Large intestine (tissue), 3 donors: ENCODE data around the gene NLGN2. TPM values are rescaled to one million over a fixed set of nuclear protein-coding genes. Genes with fewer than 3 reads are reported as not detected.

ENCODE experiments used
- DNase-seq, 2 donors: peaks; one replicate each; pipeline versions ENCODE4 v3.0.0 to v3.0.0-alpha.2; 2013
- H3K27ac ChIP-seq: one replicate; pipeline ENCODE4 v1.5.1; 2013; ENCODE audit warnings: low read length
- H3K27me3 ChIP-seq: 2 replicates; pipeline ENCODE4 v1.6.1; 2013; ENCODE audit warnings: low read length; ENCODE audit not compliant: control insufficient read depth, insufficient read depth
- H3K36me3 ChIP-seq: 2 replicates; pipeline ENCODE4 v1.6.1; 2013; ENCODE audit warnings: low read length; ENCODE audit not compliant: control insufficient read depth, insufficient read depth
- H3K4me1 ChIP-seq: one replicate; pipeline ENCODE4 v1.6.1; 2013; ENCODE audit warnings: low read length; ENCODE audit not compliant: control insufficient read depth, insufficient read depth
- H3K4me3 ChIP-seq: one replicate; pipeline ENCODE4 v1.5.1; 2013; ENCODE audit warnings: low read length
- H3K9me3 ChIP-seq: one replicate; pipeline ENCODE4 v1.6.1; 2013; ENCODE audit warnings: mild to moderate bottlenecking, low read depth, low read length, moderate library complexity; ENCODE audit not compliant: control insufficient read depth
- WGBS: methylation state at CpG from one replicate; pipeline ENCODE4 v1.1.5; 2013; ENCODE audit warnings: low lambda C conversion rate; ENCODE audit not compliant: insufficient coverage; 5-methylcytosine and 5-hydroxymethylcytosine counted together
- polyA plus RNA-seq: library from polyadenylated mRNA; unstranded; fragments of 120-200 nt; gene quantifications from one replicate; pipeline ENCODE4 v1.2.1, GENCODE V29; 2013

NLGN2 gene
- polyA plus RNA-seq, 1 donor = 12.9 TPM

DNA sequence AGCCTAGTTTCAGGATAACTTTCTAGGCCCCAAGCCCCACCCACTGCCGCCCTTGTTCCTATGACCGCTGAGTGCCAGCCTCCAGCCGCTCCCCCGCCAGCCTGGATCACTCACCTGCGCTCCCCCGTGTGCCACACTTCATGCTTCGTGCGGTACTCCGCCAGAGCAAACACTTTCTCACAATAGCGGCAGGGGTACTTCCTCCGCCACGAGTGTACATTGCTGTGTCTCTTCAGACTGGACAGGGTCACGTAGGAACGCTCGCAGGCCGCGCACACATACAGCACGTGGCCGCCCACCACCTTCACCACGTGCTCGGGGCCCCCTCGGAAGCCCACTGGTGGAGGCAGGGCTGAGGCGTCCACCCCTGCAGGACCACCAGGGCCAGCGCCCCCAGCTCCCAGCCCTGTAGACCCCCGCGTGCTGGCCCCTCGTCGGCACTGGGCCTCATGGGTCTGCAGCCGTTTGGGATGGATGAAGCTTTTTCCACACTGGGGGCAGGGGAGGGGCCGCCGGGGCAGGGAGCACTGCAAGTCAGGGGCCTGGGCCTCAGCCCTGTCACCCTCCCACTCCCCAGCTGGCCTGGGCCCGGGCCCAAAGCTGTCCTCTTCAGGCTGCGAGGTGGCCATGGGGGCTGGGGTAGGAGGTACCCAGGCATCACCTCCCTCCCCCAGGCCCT is 58.1 kb downstream of the NLGN2 start:
- peaks cover 70% of the 10 kb centered on the region for H3K36me3 ChIP-seq

DNA sequence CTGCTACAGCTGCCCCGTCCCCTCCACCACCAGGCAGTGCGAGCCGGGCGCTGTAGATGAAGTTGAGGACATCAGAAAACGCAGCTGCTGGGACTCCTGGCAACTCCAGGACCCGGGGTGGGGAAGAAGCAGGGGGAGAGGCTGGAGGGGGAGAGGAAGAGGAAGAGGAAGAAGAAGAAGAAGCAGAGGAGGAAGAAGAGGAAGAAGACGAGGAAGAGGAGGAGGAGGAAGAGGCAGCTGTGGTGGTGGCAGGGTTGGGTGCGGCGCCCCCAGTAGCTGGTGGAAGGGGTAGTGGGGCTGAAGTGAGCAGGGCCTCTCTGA is 58.6 kb downstream of the NLGN2 start:
- no peak overlapping the region for H3K4me3 ChIP-seq
- no peaks in the 10 kb centered on the region for H3K4me1 ChIP-seq
- H3K27me3 ChIP-seq = no peaks in the 10 kb centered on the region
- H3K27ac ChIP-seq = no peak overlapping the region
- peaks cover 65% of the 10 kb centered on the region for H3K36me3 ChIP-seq
- 100% methylated on average over 1 of the region's 9 CpGs for WGBS
- DNase-seq = no peak
- no peaks in the 10 kb centered on the region for H3K9me3 ChIP-seq

More for the DNA sequence above, 58.1 kb downstream of the NLGN2 start:
- Histone ChIP-seq H3K27ac (no peak overlapping the region), H3K27me3 (no peaks in the 10 kb centered on the region), H3K4me1 (no peaks in the 10 kb centered on the region), H3K4me3 (no peak overlapping the region), H3K9me3 (no peaks in the 10 kb centered on the region)
- no CpG with 5 or more reads among the region's 33 CpGs for WGBS
- DNase-seq = no peak

DNA sequence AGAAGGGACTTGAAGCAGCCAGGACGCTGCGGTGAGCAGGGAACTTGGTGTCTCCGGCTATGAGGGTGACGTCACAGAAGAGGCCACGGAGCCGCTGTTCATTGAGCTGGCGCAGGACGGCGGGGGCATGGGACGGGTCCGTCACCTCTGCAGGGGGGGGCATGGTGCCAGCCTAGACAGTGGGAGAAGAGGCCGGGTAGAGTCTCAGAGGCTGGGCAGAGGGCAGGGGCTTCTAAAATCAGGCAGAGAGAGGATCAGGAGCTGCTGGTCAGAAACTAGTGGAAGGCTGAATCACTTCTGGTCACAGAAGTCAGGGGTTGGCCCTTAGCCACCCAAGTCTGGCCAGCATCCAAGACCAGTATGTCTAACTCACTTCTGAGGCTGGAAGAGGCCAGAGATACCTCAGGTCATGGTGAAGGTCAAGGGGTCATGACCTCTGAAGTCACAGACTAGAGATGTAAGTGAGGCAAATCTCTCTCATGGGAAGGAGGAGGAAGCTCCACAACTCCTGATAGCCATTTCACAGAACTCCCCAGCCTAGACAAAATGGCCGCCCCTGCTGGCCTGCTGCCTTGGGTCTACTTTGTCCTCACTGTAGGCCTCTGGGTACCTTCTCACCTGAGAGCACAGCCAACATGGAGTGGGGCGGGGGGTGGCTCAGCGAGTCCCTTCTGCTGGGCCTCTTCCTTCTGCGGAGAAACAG is 59.1 kb downstream of the NLGN2 start:
- Histone ChIP-seq H3K4me3 (no peak overlapping the region), H3K9me3 (no peaks in the 10 kb centered on the region), H3K27me3 (no peaks in the 10 kb centered on the region), H3K27ac (no peak overlapping the region), H3K36me3 (peaks cover 61% of the 10 kb centered on the region), H3K4me1 (no peaks in the 10 kb centered on the region)
- no CpG with 5 or more reads among the region's 16 CpGs for WGBS
- no peak for DNase-seq

DNA sequence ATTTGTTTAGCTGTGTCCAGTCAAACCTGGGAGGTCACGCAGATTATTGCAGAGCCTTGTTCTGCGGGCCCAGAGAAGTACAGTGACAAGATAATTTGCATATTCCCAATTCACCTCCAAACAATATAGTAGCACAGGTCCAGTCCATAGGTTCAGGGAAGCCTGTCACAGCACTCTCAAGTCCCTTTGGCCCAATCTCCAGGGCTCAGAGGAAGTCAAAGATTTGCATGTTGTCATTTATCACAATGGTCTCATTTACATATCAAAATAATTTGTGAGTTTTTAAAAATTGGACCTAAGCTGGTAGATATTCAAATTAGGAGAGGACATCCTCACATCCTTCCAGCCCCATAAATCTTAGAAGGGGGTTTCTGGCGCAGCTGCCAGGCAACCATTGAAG is 59.9 kb downstream of the NLGN2 start:
- Histone ChIP-seq H3K4me3 (no peak overlapping the region), H3K9me3 (no peaks in the 10 kb centered on the region), H3K36me3 (peaks cover 54% of the 10 kb centered on the region), H3K27me3 (no peaks in the 10 kb centered on the region), H3K27ac (no peak overlapping the region), H3K4me1 (no peaks in the 10 kb centered on the region)
- no peak for DNase-seq
- WGBS = no CpG with 5 or more reads among the region's 3 CpGs

DNA sequence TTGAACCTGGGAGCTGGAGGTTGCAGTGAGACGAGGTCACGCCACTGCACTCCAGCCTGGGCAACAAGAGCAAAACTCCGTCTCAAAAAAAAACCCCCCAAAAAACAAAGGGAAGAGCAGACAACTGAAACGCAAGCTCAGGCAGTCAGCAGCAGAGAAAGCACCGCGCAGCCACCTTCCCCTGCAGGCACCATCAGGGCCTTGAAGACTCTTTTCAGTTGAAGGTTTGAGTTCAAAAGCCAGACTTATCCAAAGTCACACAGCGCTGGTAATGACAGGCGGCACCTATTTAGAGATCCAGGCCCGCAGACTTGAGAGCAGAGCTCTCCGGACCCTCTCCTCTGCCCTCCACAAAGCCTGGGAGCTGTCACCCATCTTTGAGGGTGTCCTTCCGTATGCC is 60.6 kb downstream of the NLGN2 start:
- DNase-seq = no peak
- Histone ChIP-seq H3K27ac (no peak overlapping the region), H3K4me1 (no peaks in the 10 kb centered on the region), H3K36me3 (peaks cover 46% of the 10 kb centered on the region), H3K4me3 (no peak overlapping the region), H3K27me3 (no peaks in the 10 kb centered on the region), H3K9me3 (no peaks in the 10 kb centered on the region)
- no CpG with 5 or more reads among the region's 11 CpGs for WGBS

DNA sequence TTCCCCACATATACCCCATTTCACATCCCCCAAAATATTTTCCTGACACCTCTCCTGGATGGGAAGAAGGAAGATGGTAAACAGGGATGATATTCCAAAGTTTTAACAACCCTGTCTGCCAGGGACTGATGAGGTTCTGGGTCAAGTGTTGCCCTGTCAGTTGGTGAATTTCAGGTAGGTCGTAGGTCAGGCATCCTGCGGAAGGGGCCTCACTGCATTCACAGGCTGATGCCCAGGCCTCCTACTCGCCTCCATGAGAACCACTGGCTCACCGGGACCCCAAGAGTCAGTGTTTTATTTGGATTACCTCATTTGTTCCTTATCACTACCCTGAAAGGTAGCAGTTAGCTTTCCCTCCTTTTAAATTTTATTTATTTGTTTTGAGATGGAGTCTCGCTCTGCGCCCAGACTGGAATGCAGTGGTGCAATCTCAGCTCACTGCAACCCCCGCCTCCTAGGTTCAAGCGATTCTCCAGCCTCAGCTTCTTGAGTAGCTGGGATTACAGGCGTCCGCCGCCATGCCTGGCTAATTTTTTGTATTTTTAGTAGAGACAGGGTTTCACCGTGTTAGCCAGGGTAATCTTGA is 61.3 kb downstream of the NLGN2 start:
- no peak for DNase-seq
- Histone ChIP-seq H3K27me3 (no peaks in the 10 kb centered on the region), H3K4me1 (no peaks in the 10 kb centered on the region), H3K27ac (no peak overlapping the region), H3K4me3 (no peak overlapping the region), H3K9me3 (no peaks in the 10 kb centered on the region), H3K36me3 (peaks cover 40% of the 10 kb centered on the region)
- WGBS = 92% methylated on average over 2 of the region's 12 CpGs

Other genes with a start within 250 kb of the NLGN2 start
- 5.7 TPM for gene ASGR1, start 228.5 kb upstream of the NLGN2 start, polyA plus RNA-seq
- gene DLG4, start 188.0 kb upstream of the NLGN2 start, polyA plus RNA-seq = 16.7 TPM
- 490 TPM for gene ACADVL, start 187.9 kb upstream of the NLGN2 start, polyA plus RNA-seq
- 44.5 TPM for gene DVL2, start 173.3 kb upstream of the NLGN2 start, polyA plus RNA-seq
- 45.4 TPM for gene PHF23, start 168.4 kb upstream of the NLGN2 start, polyA plus RNA-seq
- 724 TPM for gene GABARAP, start 165.4 kb upstream of the NLGN2 start, polyA plus RNA-seq
- gene CTDNEP1, start 156.1 kb upstream of the NLGN2 start, polyA plus RNA-seq = 124 TPM
- 45.8 TPM for gene ELP5, start 155.6 kb upstream of the NLGN2 start, polyA plus RNA-seq
- 250 TPM for gene CLDN7, start 145.4 kb upstream of the NLGN2 start, polyA plus RNA-seq
- 1.1 TPM for gene SLC2A4, start 126.1 kb upstream of the NLGN2 start, polyA plus RNA-seq
- 2.8 TPM for gene YBX2, start 113.2 kb upstream of the NLGN2 start, polyA plus RNA-seq
- gene EIF5A, start 100.2 kb upstream of the NLGN2 start, polyA plus RNA-seq = 263 TPM
- 53.0 TPM for gene GPS2, start 92.5 kb upstream of the NLGN2 start, polyA plus RNA-seq
- 28.7 TPM for gene NEURL4, start 78.5 kb upstream of the NLGN2 start, polyA plus RNA-seq
- gene ACAP1, start 71.3 kb upstream of the NLGN2 start, polyA plus RNA-seq = 12.2 TPM
- gene KCTD11, start 55.7 kb upstream of the NLGN2 start, polyA plus RNA-seq = 8.2 TPM
- 0.04 TPM for gene TMEM95, start 52.7 kb upstream of the NLGN2 start, polyA plus RNA-seq
- 7.4 TPM for gene TNK1, start 26.8 kb upstream of the NLGN2 start, polyA plus RNA-seq
- gene PLSCR3, start 13.3 kb upstream of the NLGN2 start, polyA plus RNA-seq = 16.9 TPM
- gene TMEM256, start 3.7 kb upstream of the NLGN2 start, polyA plus RNA-seq = 187 TPM
- gene SPEM1, start 12.5 kb downstream of the NLGN2 start, polyA plus RNA-seq = not detected
- gene SPEM2, start 17.8 kb downstream of the NLGN2 start, polyA plus RNA-seq = not detected
- not detected for gene SPEM3, start 21.0 kb downstream of the NLGN2 start, polyA plus RNA-seq
- gene TMEM102, start 27.6 kb downstream of the NLGN2 start, polyA plus RNA-seq = 7.5 TPM
- 1.3 TPM for gene FGF11, start 31.7 kb downstream of the NLGN2 start, polyA plus RNA-seq
- gene CHRNB1, start 37.2 kb downstream of the NLGN2 start, polyA plus RNA-seq = 7.4 TPM
- gene ZBTB4, start 71.8 kb downstream of the NLGN2 start, polyA plus RNA-seq = 65.6 TPM
- gene SLC35G6, start 73.6 kb downstream of the NLGN2 start, polyA plus RNA-seq = 0.52 TPM
- gene POLR2A, start 76.5 kb downstream of the NLGN2 start, polyA plus RNA-seq = 98.7 TPM
- gene TNFSF12, start 141.2 kb downstream of the NLGN2 start, polyA plus RNA-seq = 32.7 TPM
- 23.4 TPM for gene TNFSF13, start 150.9 kb downstream of the NLGN2 start, polyA plus RNA-seq
- 47.7 TPM for gene SENP3, start 154.1 kb downstream of the NLGN2 start, polyA plus RNA-seq
- gene CD68, start 171.8 kb downstream of the NLGN2 start, polyA plus RNA-seq = 512 TPM
- 105 TPM for gene MPDU1, start 176.0 kb downstream of the NLGN2 start, polyA plus RNA-seq
- gene SOX15, start 182.2 kb downstream of the NLGN2 start, polyA plus RNA-seq = 2.0 TPM
- gene FXR2, start 207.1 kb downstream of the NLGN2 start, polyA plus RNA-seq = 28.2 TPM
- gene SAT2, start 220.0 kb downstream of the NLGN2 start, polyA plus RNA-seq = 327 TPM
- 23.6 TPM for gene SHBG, start 222.3 kb downstream of the NLGN2 start, polyA plus RNA-seq
- 4.8 TPM for gene ATP1B2, start 243.1 kb downstream of the NLGN2 start, polyA plus RNA-seq